Measurements from ENCODE around the gene COTL1. TPM values are rescaled to one million over a fixed set of nuclear protein-coding genes. Genes with fewer than 3 reads are reported as not detected.

COTL1 gene
- total RNA-seq, 2 donors from 2014 or later: 37.3 to 43.9 TPM

DNA sequence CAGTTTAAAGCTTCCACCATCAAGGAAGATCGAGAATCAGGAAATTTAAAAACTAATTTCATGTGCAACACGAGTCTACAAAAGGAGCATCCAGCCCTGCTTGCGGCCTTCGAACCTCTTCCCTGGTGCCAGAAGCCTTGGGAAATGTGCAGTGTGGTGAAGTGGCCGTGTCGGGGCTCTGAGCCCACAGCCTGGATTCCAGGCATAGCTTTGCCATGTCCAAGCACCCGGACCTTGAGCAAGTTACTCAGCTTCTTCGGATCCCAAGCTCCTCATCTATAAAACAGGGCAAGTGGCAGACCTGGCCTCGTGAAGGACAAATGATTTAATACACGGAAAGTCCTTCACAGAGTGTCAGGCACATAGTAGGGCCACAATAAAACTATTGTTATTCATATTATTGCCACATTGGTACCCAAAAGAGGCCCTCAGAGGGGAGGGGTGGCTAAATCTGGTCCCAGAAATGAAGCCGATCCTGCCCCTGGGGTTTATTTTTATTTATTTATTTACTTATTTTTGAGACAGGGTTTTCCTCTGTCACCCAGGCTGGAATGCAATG, 34.8 kb downstream of the COTL1 start:
- no peak for ATAC-seq
- intact Hi-C loops (cut with DNase I): no loop called here
- DNase-seq: no peak

DNA sequence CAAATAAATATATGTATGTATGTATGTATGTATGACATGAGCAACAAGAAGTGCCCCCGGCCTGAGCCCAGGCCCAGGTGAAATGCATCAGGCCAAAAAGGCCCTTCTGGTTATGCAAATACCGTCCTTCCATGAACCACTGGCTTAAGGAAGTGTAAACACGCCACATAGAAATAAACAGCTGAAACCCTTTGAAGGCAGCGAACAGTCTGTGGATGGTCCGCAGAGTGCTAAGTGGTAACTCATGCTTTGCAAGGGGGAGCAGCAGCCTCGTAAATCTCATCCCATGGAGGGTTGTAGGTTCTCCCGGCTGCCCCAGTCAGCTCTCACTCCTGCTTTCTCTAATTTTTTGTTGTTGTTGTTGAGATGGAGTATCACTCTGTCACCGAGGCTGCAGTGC, 36.7 kb downstream of the COTL1 start:
- intact Hi-C loops (cut with DNase I): no loop called here
- DNase-seq (no peak), ATAC-seq (no peak)

DNA sequence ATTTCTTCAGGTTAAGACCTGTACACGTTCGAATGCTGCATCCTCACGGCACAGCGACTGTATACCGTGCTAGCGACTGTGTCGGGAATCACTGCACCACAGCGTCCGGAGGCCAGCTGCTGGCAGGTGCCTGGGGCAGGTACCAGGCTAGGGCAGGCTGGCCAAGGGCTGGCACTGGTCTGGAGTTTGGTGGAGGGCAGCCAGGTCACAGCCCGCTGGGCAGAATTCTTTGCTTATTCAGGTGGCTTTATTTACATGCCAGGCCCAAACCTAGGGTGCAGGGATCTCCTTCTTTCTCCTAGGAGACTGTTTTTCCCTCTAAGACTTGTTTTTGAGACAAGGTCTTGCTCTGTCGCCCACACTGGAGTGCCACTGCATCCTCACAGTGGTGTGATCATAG, 37.9 kb downstream of the COTL1 start:
- no peak for ATAC-seq
- intact Hi-C loops (cut with DNase I): no loop called here
- DNase-seq: no peak

DNA sequence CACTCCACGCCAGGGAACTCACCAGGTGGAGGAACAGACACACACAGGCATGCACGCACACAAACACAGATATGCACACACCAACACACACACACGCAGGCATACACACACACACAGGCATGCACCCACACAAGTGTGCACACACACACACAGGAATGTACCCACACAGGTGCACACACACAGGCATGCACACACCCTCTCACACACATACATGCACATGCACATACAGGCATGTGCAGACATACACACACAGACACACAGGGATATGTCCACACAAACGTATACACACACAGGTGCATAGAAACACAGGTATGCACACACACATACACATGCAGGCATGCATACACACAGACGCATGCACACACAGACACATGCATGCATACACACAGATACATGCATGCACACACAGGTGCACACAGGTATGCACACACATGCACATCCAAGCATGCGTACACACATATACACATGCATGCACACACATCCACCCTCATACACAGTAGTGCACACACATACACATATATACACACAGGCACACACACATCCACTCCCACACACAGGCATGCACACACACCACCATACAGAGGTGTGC, 39.2 kb downstream of the COTL1 start:
- intact Hi-C loops (cut with DNase I): no loop called here
- no peak for DNase-seq
- ATAC-seq: no peak

DNA sequence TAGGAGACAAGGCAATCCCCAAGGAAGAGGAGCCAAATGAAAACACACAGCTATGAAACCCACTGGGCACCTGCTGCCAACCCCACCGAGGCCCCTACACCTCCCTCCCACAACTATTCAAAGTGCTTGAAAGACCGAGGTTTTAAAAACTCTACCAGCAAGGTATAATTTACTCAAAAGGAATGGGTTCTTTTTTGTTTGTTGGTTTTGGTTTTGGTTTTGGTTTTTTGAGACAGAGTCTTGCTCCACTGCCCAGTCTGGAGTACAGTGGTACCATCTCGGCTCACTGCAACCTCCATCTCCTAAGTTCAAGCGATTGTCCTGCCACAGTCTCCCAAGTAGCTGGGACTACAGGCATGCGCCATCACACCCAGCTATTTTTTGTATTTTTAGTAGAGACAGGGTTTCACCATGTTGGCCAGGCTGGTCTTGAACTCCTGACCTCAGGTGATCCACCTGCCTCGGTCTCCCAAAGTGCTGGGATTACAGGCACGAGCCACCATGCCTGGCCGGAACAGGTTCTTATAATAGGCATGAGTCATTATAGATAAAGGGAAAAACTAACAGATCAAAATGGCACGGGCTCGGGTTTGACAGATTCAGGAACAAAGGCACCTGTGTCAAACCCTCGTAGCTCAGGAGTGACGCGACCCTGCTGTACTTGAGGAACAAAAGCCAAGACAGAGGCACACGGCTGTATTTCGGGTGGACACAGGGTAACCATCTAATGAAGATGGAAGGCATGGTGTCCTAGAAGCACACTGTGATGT, 40.7 kb downstream of the COTL1 start:
- DNase-seq: no peak
- intact Hi-C loops (cut with DNase I): no loop called here
- ATAC-seq: no peak

DNA sequence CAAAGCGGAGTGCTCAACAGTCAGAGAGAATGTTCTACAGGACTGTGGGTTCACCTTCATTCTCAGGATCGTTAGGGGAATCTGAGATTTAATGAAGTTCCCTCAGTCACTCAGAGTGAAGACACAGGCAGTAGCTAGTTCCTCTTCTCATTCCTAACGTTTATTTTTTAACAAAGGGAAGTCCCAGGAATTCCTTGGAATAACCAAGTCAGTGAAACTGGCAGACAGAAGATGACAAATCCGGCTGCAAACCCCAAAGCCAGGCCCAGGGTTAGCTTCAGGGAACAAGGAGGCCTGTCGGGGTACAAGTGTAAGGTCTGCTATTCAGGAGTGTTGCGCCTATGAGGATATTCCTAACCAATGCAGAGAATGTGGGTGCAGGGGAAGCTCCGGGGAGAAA, 42.0 kb downstream of the COTL1 start:
- intact Hi-C loops (cut with DNase I): no loop called here

DNA sequence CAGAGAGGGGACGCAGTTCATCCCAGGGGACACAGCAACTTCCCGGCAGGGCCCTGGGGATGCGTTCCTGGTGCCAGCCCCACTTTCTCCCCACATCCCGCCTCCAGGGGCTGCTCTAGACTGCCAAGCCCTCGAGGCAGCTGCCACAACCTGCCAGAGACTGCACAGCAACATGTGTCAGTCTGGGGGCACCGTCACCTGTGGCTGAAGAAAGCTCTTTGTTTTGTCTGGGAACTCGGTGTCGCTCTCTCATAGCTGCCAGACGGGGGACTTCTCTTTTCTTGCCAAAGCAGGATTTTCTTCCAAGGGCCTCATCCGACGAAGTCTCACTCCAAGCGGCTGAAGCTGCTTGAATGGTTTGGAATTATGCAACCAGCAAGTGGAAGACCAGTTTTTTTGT, 43.7 kb downstream of the COTL1 start:
- intact Hi-C loops (cut with DNase I): no loop called here
- no peak for ATAC-seq
- DNase-seq: no peak

More for the DNA sequence above, 42.0 kb downstream of the COTL1 start:
- DNase-seq (no peak), ATAC-seq (no peak)

DNA sequence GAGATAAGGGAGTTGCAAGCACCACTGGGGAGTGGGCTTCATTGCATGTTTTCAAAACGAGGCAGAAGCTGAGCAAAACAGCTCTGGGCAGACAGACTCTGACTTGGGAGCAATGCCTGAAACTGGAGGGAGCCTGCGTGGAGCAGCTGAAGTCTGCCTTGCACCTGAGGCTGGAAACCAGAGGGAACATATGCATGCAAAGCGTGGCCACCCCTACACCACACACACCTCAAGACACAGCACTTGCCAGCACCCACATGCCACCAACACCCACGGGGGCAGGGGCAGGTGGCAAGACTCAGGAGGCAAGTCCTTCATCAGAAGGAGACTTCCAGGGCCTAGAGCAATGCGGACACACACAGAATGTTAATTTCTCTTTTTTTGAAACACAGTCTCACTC, 45.8 kb downstream of the COTL1 start:
- no peak for DNase-seq
- ATAC-seq: no peak
- intact Hi-C loops (cut with DNase I): no loop called here

DNA sequence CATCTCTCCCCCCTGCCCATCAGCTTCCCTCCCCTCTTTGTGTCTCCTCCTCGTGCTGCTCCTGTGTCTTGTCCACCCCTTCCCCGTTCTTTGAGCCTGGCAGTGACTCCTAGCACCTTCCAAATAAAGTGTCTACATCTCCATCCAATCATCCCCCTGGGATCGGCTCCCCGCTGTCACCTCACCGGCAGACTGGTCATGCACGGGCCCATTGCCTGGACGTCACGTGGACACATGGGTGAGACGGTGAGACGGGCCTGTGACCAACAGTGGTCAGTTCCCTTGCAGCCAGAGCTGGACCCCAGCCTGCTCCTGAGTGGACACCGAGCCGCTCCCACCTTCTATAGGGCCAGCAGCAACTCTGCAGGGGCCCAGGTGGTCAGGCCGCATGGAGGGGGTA, 46.4 kb downstream of the COTL1 start:
- DNase-seq (no peak), ATAC-seq (no peak)
- intact Hi-C loops (cut with DNase I): no loop called here

DNA sequence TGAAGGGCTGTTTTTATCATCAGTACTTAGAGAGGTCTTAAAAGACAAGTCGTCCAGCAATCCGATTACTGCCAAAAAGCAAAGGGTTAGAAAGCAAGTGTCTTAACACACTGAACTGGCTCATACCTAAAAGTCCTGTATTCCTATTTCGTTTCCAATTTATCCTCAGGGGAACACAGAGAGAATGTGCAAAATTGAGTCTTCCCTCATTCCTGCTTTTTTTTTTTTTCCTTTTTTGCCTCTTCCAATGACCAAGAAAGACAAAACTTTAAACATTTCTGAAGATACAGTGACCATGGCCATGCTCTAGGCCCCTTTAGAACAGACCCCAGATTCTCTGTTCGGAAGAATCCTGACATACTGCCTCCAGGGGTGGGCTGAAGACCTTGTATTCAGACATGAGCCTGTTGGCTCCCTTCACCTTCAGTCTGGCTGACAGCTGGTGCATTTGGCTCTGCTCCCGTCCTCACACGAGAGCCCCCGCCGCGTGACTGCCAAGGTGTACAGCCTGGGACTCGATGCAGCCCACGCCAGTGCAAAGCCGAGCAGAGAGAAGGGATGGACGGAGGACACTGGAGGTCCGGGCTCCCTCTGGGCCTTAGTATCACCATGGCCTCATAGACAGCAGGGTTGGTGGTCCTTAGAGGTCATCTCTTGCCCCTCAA, 47.0 kb downstream of the COTL1 start:
- DNase-seq (no peak), ATAC-seq (no peak)
- intact Hi-C loops (cut with DNase I): no loop called here

DNA sequence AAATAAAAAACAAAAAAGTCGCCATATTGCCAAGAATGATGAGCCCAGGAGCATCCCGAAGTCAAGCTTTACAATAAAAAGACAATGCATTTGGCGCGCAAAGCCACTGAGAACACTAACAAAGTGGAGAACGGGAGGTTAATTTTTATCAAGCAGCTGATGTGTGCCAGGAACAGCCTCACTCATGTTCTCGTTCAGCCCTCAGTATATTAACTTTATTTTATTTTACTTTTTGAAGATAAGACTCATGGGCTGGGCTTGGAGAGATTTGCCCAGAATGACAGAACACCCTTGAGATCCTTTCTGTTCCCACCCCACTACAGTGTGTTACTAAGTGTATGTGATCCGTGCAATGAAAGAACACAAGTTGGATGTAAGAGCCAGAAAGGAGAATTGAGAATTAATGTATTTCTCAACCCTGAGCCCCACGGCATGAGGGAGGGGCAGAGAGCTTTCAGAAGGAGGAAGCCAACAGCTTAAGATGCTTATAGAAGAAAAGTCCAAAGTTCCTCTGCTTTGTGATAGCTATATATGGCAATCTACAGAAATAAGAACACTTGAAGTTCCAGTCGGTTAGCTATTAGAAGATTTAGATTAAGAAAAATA, 48.4 kb downstream of the COTL1 start:
- DNase-seq (no peak), ATAC-seq (peak in 1 of 2 donors; percentile 64)
- intact Hi-C loops (cut with DNase I): no loop called here

DNA sequence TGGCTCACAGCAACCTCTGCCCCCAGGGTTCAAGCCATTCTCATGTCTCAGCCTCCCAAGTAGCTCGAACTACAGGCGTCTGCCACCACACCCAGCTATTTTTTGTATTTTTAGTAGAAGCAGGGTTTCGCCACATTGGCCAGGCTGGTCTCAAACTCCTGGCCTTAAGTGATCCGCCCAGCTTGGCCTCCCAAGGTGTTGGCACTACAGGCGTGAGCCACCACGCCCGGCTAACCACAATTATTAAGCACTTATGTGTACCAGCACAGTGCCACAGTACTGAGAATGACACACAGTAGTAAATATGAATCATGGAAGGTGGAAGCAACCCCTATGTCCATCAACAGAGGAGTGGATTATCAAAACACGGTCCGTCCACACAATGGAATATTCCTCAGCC, 49.8 kb downstream of the COTL1 start:
- ATAC-seq: no peak
- no peak for DNase-seq
- intact Hi-C loops (cut with DNase I): no loop called here

DNA sequence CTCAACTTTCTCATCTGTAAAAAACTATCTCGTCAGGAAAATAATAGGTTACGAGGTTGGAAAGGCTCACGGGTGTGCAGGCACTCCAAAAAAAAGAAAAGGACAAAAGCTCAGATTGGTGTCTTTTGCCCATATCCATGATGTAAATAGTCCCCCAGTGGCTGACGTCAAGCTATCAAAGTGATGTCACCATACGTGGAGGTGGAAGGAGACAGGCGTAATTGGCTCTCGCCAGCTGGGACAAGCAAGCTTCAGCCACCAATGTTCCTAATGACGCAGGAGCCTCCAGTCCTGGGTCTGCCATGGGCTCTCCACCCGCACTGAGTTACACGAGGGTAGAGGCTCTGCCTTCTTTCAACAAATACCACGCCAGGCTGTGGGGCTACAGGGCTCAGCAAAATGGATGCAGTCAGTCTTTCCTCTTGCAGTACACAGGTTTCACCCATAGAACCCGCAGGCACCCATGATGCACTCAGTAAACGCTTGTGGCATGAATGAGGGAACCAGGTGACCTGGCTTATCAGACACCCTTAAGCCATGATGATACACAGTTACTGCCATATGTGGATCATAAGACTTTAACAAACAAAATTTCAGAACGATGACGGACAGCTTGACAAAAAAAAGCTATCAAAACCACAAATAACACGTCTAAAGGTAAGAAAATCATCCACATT, 50.5 kb downstream of the COTL1 start:
- DNase-seq (no peak), ATAC-seq (no peak)
- intact Hi-C loops (cut with DNase I): no loop called here

DNA sequence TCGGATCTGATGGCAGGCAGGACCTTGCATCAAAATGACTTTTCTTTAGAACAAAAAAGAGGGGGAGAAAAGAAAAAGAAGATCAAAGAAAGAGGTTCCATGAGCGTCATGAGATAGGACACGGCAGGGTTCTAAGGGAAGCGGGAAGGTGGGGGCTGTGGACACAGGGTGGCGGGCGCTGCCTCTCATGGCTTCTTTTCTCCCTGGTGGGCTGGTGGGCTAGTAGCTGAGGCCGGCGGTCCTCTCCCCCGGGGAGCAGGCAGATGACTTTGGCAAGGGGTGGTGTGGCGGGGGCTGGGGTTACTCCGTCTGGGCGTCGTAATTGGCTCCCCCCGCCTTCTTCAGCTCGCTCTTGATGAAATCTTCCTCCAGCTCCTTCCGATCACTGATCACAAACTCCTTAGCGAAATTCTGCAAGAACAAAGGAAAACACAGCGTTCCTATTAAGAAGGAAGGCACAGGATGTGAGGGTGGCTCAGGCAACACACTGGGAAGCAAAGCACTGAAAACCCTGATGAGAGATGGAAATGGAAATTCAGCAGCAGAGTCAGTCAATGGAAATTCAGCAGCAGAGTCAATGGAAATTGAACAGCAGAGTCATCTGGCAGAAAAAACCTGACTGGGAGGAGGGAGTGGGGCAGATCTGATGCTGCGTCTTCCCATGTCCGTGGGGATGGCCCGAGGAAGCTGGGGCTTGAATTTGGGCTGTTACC, 51.2 kb downstream of the COTL1 start:
- no peak for ATAC-seq
- intact Hi-C loops (cut with DNase I): no loop called here
- no peak for DNase-seq

DNA sequence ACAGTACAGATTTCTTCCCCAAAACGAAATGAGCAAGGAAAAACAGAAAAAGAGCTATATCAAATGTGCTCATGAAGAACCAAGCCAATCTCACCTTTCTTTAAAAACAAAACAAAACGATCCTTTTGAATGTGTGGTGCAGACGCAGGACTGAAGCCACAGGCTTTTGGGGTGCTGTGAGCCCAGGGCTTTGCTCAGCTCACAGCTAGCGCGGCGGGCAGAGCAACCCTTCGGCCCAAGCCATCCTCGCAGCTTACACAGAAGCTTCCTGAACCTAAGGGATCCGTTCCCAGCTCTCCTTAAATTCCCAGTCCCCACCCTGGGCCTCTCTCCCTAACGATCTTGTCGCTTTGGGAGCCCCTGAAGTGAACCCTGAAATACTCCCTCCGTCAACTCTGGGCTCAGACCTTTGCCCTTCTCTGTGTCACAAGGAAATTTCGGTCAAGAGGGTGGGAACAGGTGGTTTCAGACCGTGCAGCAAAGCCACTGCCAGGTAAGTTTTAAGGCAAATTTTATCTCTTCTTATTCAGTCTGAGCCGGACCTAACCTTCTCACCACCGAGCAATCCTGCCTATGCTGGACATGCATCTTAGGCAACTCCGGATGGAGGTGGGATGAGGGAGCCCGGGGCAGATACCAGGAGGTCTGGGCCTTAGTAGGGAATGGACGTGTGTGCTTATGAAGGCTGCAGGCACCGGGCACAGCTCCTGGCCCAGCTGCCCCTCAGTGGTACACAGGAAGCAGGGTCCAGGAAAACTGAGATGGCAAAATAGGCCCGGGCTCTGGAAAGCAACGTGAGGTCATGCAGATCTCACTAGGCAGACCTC, 52.0 kb downstream of the COTL1 start:
- intact Hi-C loops (cut with DNase I): no loop called here
- DNase-seq (no peak), ATAC-seq (no peak)

DNA sequence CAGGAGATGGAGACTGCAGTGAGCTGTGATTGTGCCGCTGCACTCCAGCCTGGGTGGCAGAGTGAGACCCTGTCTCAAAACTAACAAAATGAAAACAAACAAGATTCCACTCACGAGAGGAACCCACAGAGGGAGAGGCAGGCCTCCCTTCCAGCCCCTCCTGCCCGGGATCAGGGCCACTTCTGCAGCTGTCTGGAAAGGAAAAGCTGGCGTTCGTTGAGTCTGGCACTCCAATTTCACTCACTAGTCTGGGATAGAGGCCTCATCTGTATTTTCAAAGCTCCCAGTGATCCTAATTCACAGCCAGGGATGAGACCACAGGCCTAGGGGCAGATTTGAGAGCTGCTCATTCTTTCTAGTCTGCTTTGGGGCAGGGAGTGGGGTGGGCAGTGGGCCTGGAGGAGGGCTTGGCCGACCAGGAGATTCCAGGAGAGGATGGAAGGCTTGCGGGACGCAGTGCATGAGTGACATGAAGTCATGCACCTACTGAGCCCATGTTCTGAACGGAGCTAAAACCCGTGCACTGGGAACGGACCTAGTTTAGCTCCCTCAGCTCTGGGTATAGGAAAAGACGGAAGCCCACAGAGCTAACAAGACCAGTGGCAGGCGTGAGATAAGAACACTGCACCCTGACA, 54.0 kb downstream of the COTL1 start:
- DNase-seq: no peak
- ATAC-seq: peak; percentile 38 to 51
- intact Hi-C loops (cut with DNase I): no loop called here

DNA sequence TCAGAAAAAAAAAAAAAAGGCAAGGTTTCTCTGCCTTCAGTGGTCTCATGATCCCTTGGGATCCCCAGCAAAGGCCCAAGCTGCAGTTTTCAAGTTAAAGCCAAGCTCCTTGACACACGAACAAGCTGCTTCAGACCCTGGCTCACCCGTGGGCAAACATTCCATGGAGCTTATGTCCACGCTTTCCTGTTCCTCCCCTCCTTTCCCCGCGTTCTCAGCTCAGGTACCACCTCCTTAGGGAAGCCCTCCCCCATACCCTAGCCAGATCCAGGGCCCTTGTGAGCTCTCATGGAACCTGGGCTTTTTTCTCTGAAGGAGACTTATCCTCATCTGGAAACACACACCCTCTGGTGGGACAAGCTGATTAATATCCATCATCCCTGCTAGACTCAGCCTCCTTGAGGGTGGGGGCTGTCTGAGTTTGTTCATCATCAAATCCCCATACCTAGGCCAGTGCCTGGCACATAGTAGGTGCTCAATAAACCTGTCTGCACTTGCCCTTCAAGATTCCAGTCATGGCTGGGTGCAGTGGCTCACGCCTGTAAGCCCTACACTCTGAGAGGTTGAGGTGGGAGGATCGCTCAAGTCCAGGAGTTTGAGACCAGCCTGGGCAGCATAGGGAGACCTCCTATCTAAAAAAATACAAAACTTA, 54.7 kb downstream of the COTL1 start:
- DNase-seq (no peak), ATAC-seq (no peak)
- intact Hi-C loops (cut with DNase I): no loop called here
